Measurements from ENCODE around the gene CALCB. TPM values are rescaled to one million over a fixed set of nuclear protein-coding genes. Genes with fewer than 3 reads are reported as not detected.
"Not testable (repeated sequence)": the region's sequence is repeated elsewhere in the genome, so short reads cannot be mapped to it uniquely, and the experiment has no call there.

The CALCB gene
- total and polyA plus RNA-seq, 7 donors: 0.10 to 29.1 (median 0.79) TPM; not detected in 3

- H3K36me3 ChIP-seq (ENCODE audit: insufficient read depth in 1 of 2, low read depth in 1 of 2): no peaks in the 10 kb centered on the region
- H3K4me3 ChIP-seq: no peak overlapping the region
- intact Hi-C loops (cut with DNase I): no loop called here
- H3K9me3 ChIP-seq: no peaks in the 10 kb centered on the region
- no peak for DNase-seq
- no peak overlapping the region for H3K27ac ChIP-seq
- WGBS, 3 donors: 63 to 79% (median 73%) methylated on average over 2 of the region's 2 CpGs
- no peaks in the 10 kb centered on the region for H3K27me3 ChIP-seq (ENCODE audit: insufficient read depth in 3 of 3, low read length in 2 of 3)
- ATAC-seq: no peak
- peaks cover 10% of the 10 kb centered on the region for H3K4me1 ChIP-seq
- TF ChIP-seq, protein P1, sequence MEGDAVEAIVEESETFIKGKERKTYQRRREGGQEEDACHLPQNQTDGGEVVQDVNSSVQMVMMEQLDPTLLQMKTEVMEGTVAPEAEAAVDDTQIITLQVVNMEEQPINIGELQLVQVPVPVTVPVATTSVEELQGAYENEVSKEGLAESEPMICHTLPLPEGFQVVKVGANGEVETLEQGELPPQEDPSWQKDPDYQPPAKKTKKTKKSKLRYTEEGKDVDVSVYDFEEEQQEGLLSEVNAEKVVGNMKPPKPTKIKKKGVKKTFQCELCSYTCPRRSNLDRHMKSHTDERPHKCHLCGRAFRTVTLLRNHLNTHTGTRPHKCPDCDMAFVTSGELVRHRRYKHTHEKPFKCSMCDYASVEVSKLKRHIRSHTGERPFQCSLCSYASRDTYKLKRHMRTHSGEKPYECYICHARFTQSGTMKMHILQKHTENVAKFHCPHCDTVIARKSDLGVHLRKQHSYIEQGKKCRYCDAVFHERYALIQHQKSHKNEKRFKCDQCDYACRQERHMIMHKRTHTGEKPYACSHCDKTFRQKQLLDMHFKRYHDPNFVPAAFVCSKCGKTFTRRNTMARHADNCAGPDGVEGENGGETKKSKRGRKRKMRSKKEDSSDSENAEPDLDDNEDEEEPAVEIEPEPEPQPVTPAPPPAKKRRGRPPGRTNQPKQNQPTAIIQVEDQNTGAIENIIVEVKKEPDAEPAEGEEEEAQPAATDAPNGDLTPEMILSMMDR (IDR thresholded peaks at IDR 0.05): no peak
These were observed 14.1 kb upstream of the CALCB start for GRCh38 chr11:15059132-15059915.

DNA sequence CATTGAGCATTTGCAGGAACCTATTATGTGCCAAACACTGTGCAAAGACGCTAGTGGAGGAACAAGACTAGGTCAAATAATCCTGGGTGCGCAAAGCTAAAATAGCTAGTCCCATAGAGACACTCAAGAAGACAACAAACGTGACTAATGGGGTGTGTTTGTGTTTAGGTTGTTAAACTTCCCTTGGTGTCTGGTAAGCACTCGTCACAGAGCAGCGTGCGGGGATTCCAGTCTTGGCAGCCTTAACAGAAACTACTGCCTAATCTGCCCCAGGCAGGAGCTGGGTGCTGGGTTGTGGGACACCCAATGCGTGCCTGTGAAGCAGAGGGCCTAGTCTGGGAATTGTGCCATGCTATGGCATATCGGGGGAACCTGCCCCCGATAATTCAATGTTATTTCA, 10.8 kb upstream of the CALCB start:
- DNase-seq (no peak), ATAC-seq (no peak)
- intact Hi-C loops (cut with DNase I): no loop called here
- Histone ChIP-seq H3K4me3 (no peak overlapping the region), H3K27me3 (ENCODE audit: insufficient read depth in 3 of 3, low read length in 2 of 3) (no peaks in the 10 kb centered on the region), H3K27ac (no peak overlapping the region), H3K9me3 (no peaks in the 10 kb centered on the region), H3K36me3 (ENCODE audit: insufficient read depth in 1 of 2, low read depth in 1 of 2) (no peaks in the 10 kb centered on the region), H3K4me1 (peaks cover 6% of the 10 kb centered on the region)
- TF ChIP-seq, protein P1 (IDR thresholded peaks at IDR 0.05): no peak
- 72 to 86% (median 78%) methylated on average over 9 of the region's 9 CpGs for WGBS, 3 donors

DNA sequence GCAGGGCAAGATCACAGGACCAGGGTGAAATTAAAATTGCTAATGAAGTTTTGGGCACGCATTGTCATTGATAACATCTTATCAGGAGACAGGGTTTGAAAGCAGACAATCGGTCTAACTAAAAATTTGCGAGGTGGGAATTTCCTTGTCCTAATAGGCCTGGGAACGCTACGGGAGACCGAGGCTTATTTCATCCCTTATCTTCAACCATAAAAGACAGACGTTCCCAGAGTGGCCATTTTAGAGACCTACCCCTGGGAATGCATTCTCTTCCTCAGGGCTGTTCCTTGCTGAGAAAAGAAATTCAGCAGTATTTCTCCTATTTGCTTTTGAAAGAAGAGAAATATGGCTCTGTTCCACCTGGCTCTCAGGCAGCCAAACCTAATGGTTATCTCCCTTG, 3.6 kb upstream of the CALCB start:
- not testable (repeated sequence) for DNase-seq; H3K9me3 ChIP-seq; H3K4me1 ChIP-seq; H3K27ac ChIP-seq; H3K36me3 ChIP-seq (ENCODE audit: insufficient read depth in 1 of 2, low read depth in 1 of 2); H3K4me3 ChIP-seq; ATAC-seq
- 79 to 91% (median 82%) methylated on average over 7 of the region's 7 CpGs for WGBS, 3 donors
- intact Hi-C loops (cut with DNase I): loop anchor here in 1 of 2 donors (10.0 kb wide), 1 partner anchor 275 kb away; no protein-coding TSS in a partner anchor
- peaks cover 3 to 30% (median 19%) of the 10 kb centered on the region in 3 donors for H3K27me3 ChIP-seq (ENCODE audit: insufficient read depth in 3 of 3, low read length in 2 of 3)

DNA sequence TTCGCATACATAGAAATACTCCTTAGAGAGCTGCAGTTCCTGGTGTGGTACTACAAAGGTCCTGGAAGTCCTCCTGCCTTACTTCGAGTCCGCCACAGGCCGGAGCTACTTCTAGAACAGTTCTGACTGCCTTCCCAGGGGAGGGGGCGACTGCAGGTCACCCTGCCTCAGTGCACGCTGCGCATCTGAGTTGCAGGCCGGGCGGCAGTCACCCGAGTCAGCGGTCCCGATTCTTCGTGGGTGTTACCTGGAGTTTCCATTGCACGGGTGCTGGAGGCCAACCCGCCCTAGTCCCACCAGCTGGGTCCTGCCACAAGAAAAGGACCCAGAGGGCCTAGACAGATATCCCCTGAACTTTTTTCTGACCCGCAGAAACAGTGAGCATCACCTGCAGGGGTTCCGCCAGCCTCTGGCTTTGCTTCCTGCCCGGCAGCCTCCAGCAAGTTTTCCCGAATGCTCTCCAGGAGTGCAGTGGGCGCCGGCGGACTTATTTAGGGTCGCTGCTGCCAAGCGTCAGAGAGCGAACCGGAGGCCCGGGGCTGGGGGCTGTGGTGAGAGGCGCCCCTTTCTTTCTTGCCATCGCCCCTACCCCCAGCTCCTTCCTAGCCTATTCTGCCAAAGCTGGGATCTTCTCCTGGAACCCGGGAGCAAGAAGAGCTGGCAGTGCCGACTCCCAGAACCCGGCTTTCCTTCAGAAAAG, 1.7 kb upstream of the CALCB start:
- DNase-seq: no peak
- TF ChIP-seq, protein P1 (IDR thresholded peaks at IDR 0.05): no peak
- 91 to 92% (median 91%) methylated on average over 32 of the region's 32 CpGs for WGBS, 3 donors
- Histone ChIP-seq H3K27me3 (ENCODE audit: insufficient read depth in 3 of 3, low read length in 2 of 3) (peaks cover 3 to 44% (median 20%) of the 10 kb centered on the region in 3 donors), H3K4me1 (peaks cover 9% of the 10 kb centered on the region), H3K36me3 (ENCODE audit: insufficient read depth in 1 of 2, low read depth in 1 of 2) (no peaks in the 10 kb centered on the region), H3K27ac (no peak overlapping the region), H3K9me3 (no peaks in the 10 kb centered on the region), H3K4me3 (no peak overlapping the region)
- intact Hi-C loops (cut with DNase I): loop anchor here in 1 of 2 donors (10.0 kb wide), 1 partner anchor 277 kb away; no protein-coding TSS in a partner anchor
- no peak for ATAC-seq

- H3K27ac ChIP-seq: no peak overlapping the region
- H3K9me3 ChIP-seq: no peaks in the 10 kb centered on the region
- no peak for ATAC-seq
- peaks cover 9% of the 10 kb centered on the region for H3K4me1 ChIP-seq
- intact Hi-C loops (cut with DNase I): loop anchor here in 1 of 2 donors (10.0 kb wide), 1 partner anchor 278 kb away; no protein-coding TSS in a partner anchor
- H3K36me3 ChIP-seq (ENCODE audit: insufficient read depth in 1 of 2, low read depth in 1 of 2): no peaks in the 10 kb centered on the region
- TF ChIP-seq, protein P1 (IDR thresholded peaks at IDR 0.05): no peak
- 60 to 70% (median 66%) methylated on average over 22 to 23 of the region's 23 CpGs for WGBS, 3 donors
- no peak for DNase-seq
- peaks cover 3 to 52% (median 20%) of the 10 kb centered on the region in 3 donors for H3K27me3 ChIP-seq (ENCODE audit: insufficient read depth in 3 of 3, low read length in 2 of 3)
- H3K4me3 ChIP-seq: no peak overlapping the region
These were observed 746 bp upstream of the CALCB start for GRCh38 chr11:15072551-15073143.

All from psoas muscle (tissue), 8 donors.